ENCODE data around the gene DENND6B. TPM values are rescaled to one million over a fixed set of nuclear protein-coding genes. Genes with fewer than 3 reads are reported as not detected.
A peak's percentile ranks its signal among the peaks of the same experiment; 100 is the strongest.
"Not testable (repeated sequence)": the region's sequence is repeated elsewhere in the genome, so short reads cannot be mapped to it uniquely, and the experiment has no call there.

Gene DENND6B
- total and polyA plus RNA-seq, 3 experiments from 2014 or later = 0.67 to 4.3 (median 3.9) TPM

DNA sequence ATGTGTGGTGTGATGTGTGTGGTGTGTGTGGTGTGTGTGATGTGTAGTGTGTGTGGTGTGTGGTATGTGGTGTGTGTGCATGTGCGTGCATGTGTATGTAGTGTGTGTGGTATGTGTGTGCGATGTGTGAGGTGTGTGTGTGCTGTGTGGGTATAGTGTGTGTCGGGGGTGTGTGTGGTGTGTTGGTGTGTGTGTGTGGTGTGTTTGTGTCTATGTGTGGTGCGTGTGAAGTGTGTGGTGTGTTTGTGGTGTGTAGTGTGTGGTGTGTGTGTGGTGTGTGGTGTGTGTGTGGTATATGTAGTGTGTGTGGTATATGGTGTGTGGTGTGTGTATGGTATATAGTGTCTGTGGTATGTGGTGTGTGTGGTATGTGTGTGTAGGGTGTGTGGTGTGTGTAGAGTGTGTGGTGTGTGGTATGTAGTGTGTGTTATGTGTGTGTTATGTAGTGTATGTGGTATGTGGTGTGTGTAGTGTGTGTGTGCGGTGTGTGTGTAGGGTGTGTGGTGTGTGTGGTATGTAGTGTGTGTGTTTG lies 11.3 kb upstream of the DENND6B start:
- no peak overlapping the region for H3K4me3 Mint-ChIP-seq
- H3K4me1 Mint-ChIP-seq = peaks cover 6 to 11% (median 8%) of the 10 kb centered on the region in 3 donors
- Histone ChIP-seq H3K4me1 (ENCODE audit: insufficient read depth, low read length) (peaks cover 6% of the 10 kb centered on the region), H3K9me3 (ENCODE audit: low read length) (no peaks in the 10 kb centered on the region), H3K27ac (ENCODE audit: low read depth, low read length) (no peak overlapping the region), H3K27me3 (ENCODE audit: insufficient read depth, low read length, poor library complexity, severe bottlenecking) (no peaks in the 10 kb centered on the region), H3K36me3 (ENCODE audit: insufficient read depth, low read length) (no peaks in the 10 kb centered on the region), H3K4me3 (ENCODE audit: low read length) (no peak overlapping the region)
- peaks cover 0 to 1% (median 0%) of the 10 kb centered on the region in 3 donors for H3K36me3 Mint-ChIP-seq
- DNase-seq = no peak
- ChIA-PET POLR2A (no interaction called here), CTCF (no interaction called here)
- no peak overlapping the region for H3K27ac Mint-ChIP-seq
- no peaks in the 10 kb centered on the region for H3K9me3 Mint-ChIP-seq
- H3K27me3 Mint-ChIP-seq = peaks cover 0 to 2% of the 10 kb centered on the region in 2 donors

GRCh38 chr22:50337262-50338041 lies 10.6 kb upstream of the DENND6B start:
- Mint-ChIP-seq H3K4me1 (peaks cover 4 to 9% (median 4%) of the 10 kb centered on the region in 3 donors), H3K36me3 (peaks cover 0 to 1% (median 0%) of the 10 kb centered on the region in 3 donors), H3K27me3 (peaks cover 0 to 2% of the 10 kb centered on the region in 2 donors), H3K27ac (no peak overlapping the region), H3K9me3 (no peaks in the 10 kb centered on the region), H3K4me3 (no peak overlapping the region)
- CTCF ChIA-PET = no interaction called here
- Histone ChIP-seq H3K4me3 (ENCODE audit: low read length) (no peak overlapping the region), H3K27ac (ENCODE audit: low read depth, low read length) (no peak overlapping the region), H3K9me3 (ENCODE audit: low read length) (no peaks in the 10 kb centered on the region), H3K4me1 (ENCODE audit: insufficient read depth, low read length) (peaks cover 6% of the 10 kb centered on the region), H3K36me3 (ENCODE audit: insufficient read depth, low read length) (no peaks in the 10 kb centered on the region), H3K27me3 (ENCODE audit: insufficient read depth, low read length, poor library complexity, severe bottlenecking) (no peaks in the 10 kb centered on the region)
- POLR2A ChIA-PET = no interaction called here
- no peak for DNase-seq

GRCh38 chr22:50334433-50334832 lies 7.6 kb upstream of the DENND6B start:
- H3K4me3 Mint-ChIP-seq; POLR2A ChIA-PET; H3K4me3 ChIP-seq (ENCODE audit: low read length); DNase-seq; H3K4me1 Mint-ChIP-seq; H3K9me3 Mint-ChIP-seq; H3K27ac ChIP-seq (ENCODE audit: low read depth, low read length); H3K27me3 Mint-ChIP-seq; H3K27ac Mint-ChIP-seq; H3K9me3 ChIP-seq (ENCODE audit: low read length); H3K36me3 Mint-ChIP-seq; H3K27me3 ChIP-seq (ENCODE audit: insufficient read depth, low read length, poor library complexity, severe bottlenecking); H3K36me3 ChIP-seq (ENCODE audit: insufficient read depth, low read length); H3K4me1 ChIP-seq (ENCODE audit: insufficient read depth, low read length): not testable (repeated sequence)
- CTCF ChIA-PET = interaction anchor here (0.9 to 1.2 kb wide), 6 partner anchors 8 to 164 kb away, joined by 3 to 4 read pairs (median 3); no protein-coding TSS in a partner anchor

DNA sequence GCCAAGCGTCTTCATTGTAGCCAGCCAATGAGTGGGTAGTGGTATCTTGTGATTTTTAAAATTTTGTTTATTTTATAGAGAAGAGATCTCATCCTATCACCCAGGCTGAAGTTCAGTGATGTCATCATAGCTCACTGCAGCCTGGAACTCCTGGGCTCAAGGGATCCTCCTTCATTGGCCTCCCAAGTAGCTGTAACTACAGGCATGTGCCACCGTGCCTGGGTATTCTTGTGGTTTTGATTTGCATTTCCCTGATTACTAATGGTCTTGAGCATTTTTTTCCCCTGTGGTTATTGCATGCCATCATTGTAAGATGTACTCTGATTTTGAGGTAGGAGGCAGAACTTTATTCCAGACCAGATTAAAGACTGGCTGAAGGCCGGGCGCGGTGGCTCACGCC lies 2.4 kb upstream of the DENND6B start:
- Histone ChIP-seq H3K9me3 (ENCODE audit: low read length) (no peaks in the 10 kb centered on the region), H3K36me3 (ENCODE audit: insufficient read depth, low read length) (no peaks in the 10 kb centered on the region), H3K27me3 (ENCODE audit: insufficient read depth, low read length, poor library complexity, severe bottlenecking) (no peaks in the 10 kb centered on the region), H3K27ac (ENCODE audit: low read depth, low read length) (no peak overlapping the region), H3K4me1 (ENCODE audit: insufficient read depth, low read length) (peaks cover 7% of the 10 kb centered on the region), H3K4me3 (ENCODE audit: low read length) (no peak overlapping the region)
- ChIA-PET CTCF (interaction anchor here (1.2 to 4.5 kb wide), 5 partner anchors 12 to 196 kb away, joined by 3 to 33 read pairs (median 9); partner anchors contain the start of genes HDAC10 and SCO2), POLR2A (no interaction called here)
- Mint-ChIP-seq H3K36me3 (no peaks in the 10 kb centered on the region), H3K27ac (no peak overlapping the region), H3K4me3 (peak overlapping the region in 3 of 7 donors; percentile 6 to 54 (median 45)), H3K9me3 (no peaks in the 10 kb centered on the region), H3K27me3 (peaks cover 3 to 8% of the 10 kb centered on the region in 2 donors), H3K4me1 (peaks cover 4 to 13% (median 13%) of the 10 kb centered on the region in 3 donors)
- no peak for DNase-seq

DNA sequence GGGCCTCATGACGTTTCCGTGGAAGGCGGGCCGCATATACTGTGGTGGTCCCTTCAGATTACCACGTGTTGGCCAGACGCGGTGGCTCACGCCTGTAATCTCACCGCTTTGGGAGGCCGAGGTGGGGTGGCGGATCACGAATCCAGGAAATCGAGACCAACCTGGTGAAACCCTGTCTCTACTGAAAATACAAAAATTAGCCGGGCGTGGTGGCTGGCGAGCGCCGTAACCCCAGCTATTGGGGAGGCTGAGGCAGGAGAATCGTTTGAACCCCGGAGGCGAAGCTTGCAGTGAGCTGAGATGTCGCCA lies 853 bp upstream of the DENND6B start:
- H3K36me3 Mint-ChIP-seq = no peaks in the 10 kb centered on the region
- H3K36me3 ChIP-seq (ENCODE audit: insufficient read depth, low read length) = no peaks in the 10 kb centered on the region
- H3K4me3 Mint-ChIP-seq = peak overlapping the region; percentile 78 to 87 (median 84)
- peaks cover 4 to 13% (median 13%) of the 10 kb centered on the region in 3 donors for H3K4me1 Mint-ChIP-seq
- H3K27ac Mint-ChIP-seq = peak overlapping the region; percentile 37 to 92 (median 64)
- peak overlapping the region; percentile 53 for H3K4me3 ChIP-seq (ENCODE audit: low read length)
- ChIA-PET POLR2A (interaction anchor here (1.5 kb wide), 1 partner anchor 76 kb away, joined by 7 read pairs; the partner anchor contains the start of gene HDAC10), CTCF (interaction anchor here (1.0 to 4.5 kb wide), 12 partner anchors 9 to 293 kb away, joined by 3 to 33 read pairs (median 6); partner anchors contain the start of genes HDAC10, MAPK11, PLXNB2 and SCO2)
- H3K9me3 ChIP-seq (ENCODE audit: low read length) = no peaks in the 10 kb centered on the region
- H3K9me3 Mint-ChIP-seq = no peaks in the 10 kb centered on the region
- H3K27me3 ChIP-seq (ENCODE audit: insufficient read depth, low read length, poor library complexity, severe bottlenecking) = no peaks in the 10 kb centered on the region
- peaks cover 3 to 6% of the 10 kb centered on the region in 2 donors for H3K27me3 Mint-ChIP-seq
- peaks cover 7% of the 10 kb centered on the region for H3K4me1 ChIP-seq (ENCODE audit: insufficient read depth, low read length)
- no peak for DNase-seq
- H3K27ac ChIP-seq (ENCODE audit: low read depth, low read length) = peak overlapping the region; percentile 61

GRCh38 chr22:50326225-50326955 lies 422 bp downstream of the DENND6B start:
- Histone ChIP-seq H3K4me3 (ENCODE audit: low read length) (no peak overlapping the region), H3K27ac (ENCODE audit: low read depth, low read length) (no peak overlapping the region), H3K36me3 (ENCODE audit: insufficient read depth, low read length) (no peaks in the 10 kb centered on the region), H3K4me1 (ENCODE audit: insufficient read depth, low read length) (peaks cover 7% of the 10 kb centered on the region), H3K9me3 (ENCODE audit: low read length) (no peaks in the 10 kb centered on the region), H3K27me3 (ENCODE audit: insufficient read depth, low read length, poor library complexity, severe bottlenecking) (no peaks in the 10 kb centered on the region)
- Mint-ChIP-seq H3K36me3 (no peaks in the 10 kb centered on the region), H3K4me3 (peak overlapping the region; percentile 37 to 91 (median 78)), H3K27me3 (peaks cover 3 to 6% of the 10 kb centered on the region in 2 donors), H3K9me3 (no peaks in the 10 kb centered on the region), H3K27ac (peak overlapping the region in 4 of 8 donors; percentile 37 to 95 (median 76)), H3K4me1 (peaks cover 4 to 13% (median 13%) of the 10 kb centered on the region in 3 donors)
- CTCF ChIA-PET = interaction anchor here (0.8 to 4.5 kb wide), 12 partner anchors 10 to 199 kb away, joined by 3 to 33 read pairs (median 5); partner anchors contain the start of genes HDAC10, MAPK11, SCO2 and TUBGCP6
- POLR2A ChIA-PET = interaction anchor here (1.4 to 1.5 kb wide), 2 partner anchors 20 to 75 kb away, joined by 4 to 7 read pairs; partner anchors contain the start of genes HDAC10 and PLXNB2
- peak in 1 of 5 donors; percentile 17 for DNase-seq

DNA sequence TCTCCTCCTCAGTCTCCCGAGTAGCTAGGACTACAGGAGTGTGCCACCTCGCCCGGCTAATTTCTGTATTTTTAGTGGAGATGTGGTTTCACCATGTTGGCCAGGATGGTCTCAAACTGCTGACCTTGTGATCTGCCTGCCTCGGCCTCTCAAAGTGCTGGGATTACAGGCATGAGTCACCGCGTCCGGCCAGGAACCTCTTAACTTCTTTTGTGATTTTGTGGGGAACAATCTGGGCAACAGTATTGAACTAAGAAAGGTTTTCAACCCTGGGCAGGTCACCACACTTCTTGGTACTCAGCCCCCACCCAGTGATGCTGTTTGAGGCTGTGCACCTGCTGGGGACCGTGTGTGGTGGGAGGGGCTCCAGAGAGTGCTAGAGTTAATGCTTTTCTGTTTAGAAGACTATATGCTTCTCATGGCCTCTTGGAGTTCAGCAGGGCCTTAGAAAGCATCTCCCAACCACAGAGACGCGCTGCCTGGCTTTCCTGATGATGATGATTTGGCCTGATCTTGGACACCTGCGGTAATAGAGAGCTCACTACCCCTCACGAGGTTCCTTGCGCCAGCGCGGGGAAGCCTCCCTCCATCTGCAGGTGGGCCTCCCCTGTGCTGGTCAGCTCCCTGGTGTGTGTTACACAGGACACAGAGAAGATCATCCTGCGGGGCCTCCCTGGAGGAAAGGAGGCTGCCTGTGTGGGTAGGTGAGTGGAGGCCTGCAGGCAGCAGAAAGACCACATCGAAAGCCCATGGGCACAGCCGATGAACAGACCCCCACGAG lies 1.2 kb downstream of the DENND6B start:
- Mint-ChIP-seq H3K4me1 (peaks cover 4 to 13% (median 12%) of the 10 kb centered on the region in 3 donors), H3K36me3 (no peaks in the 10 kb centered on the region), H3K27me3 (peaks cover 3 to 6% of the 10 kb centered on the region in 2 donors), H3K27ac (peak overlapping the region in 3 of 8 donors; percentile 26 to 95 (median 37)), H3K9me3 (no peaks in the 10 kb centered on the region), H3K4me3 (peak overlapping the region; percentile 37 to 91 (median 78))
- no peaks in the 10 kb centered on the region for H3K9me3 ChIP-seq (ENCODE audit: low read length)
- no peak overlapping the region for H3K4me3 ChIP-seq (ENCODE audit: low read length)
- CTCF ChIA-PET = interaction anchor here (0.8 to 4.5 kb wide), 15 partner anchors 9 to 200 kb away, joined by 3 to 33 read pairs (median 6); partner anchors contain the start of genes HDAC10, MAPK11, MAPK12 and SCO2
- H3K4me1 ChIP-seq (ENCODE audit: insufficient read depth, low read length) = peaks cover 7% of the 10 kb centered on the region
- POLR2A ChIA-PET = interaction anchor here (1.4 kb wide), 1 partner anchor 19 kb away, joined by 4 read pairs; the partner anchor contains the start of gene PLXNB2
- H3K27me3 ChIP-seq (ENCODE audit: insufficient read depth, low read length, poor library complexity, severe bottlenecking) = no peaks in the 10 kb centered on the region
- H3K27ac ChIP-seq (ENCODE audit: low read depth, low read length) = no peak overlapping the region
- H3K36me3 ChIP-seq (ENCODE audit: insufficient read depth, low read length) = no peaks in the 10 kb centered on the region
- no peak for DNase-seq
